Measurements from ENCODE around the gene FCRLB.
"Not testable (repeated sequence)": the region's sequence is repeated elsewhere in the genome, so short reads cannot be mapped to it uniquely, and the experiment has no call there.

The FCRLB gene, protein sequence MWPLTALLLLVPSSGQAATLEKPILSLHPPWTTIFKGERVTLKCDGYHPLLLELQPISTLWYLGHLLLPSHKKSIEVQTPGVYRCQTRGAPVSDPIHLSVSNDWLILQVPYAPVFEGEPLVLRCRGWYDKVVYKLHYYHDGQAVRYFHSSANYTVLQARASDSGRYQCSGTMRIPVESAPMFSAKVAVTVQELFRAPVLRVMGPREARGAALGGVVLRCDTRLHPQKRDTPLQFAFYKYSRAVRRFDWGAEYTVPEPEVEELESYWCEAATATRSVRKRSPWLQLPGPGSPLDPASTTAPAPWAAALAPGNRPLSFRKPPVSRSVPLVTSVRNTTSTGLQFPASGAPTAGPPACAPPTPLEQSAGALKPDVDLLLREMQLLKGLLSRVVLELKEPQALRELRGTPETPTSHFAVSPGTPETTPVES

DNA sequence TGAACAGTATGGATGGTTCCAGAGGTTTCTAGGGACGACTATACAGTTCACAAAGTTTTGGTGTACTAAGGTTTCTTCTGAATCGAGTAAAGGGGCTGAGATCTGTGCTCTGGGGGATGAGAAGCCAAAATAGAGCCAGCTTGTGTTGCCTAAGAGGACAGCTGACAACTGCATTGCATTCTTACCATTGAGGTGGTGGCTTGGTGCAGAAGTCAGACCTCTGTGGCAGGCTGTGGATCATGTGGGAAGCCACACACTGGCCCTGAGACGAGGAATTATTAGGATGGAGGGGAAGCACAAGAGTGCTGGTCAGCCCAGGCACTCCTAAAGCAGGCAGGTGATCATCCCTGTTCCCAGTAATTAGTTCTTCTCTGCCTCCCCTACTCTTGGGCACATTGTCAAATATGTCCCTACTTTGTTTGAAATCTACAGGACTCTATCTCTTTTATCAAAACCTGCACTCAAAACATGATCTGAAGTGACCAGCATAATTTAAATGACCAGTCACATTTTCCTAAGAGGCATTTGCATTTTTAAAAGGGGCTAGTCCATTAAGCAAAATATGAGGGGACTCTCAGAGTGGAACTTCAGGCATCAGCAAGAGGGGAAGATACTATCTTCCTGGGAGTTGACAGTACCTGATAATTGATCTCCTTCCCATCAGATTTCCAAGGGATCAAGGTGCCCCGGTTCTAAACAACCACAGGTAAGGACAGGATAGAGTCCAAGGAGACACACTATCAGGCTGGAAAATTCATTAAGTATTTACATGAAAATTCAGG, at the start of gene FCRLB:
Gene FCRLB (plus strand): TSS at position 589 of the 782 bp plus-strand sequence. CDS start 1,129 bp downstream, outside the sequence.
- DNase-seq (ENCODE audit: extremely low read depth, low read depth), result no peak
- TF ChIP-seq, protein P1, sequence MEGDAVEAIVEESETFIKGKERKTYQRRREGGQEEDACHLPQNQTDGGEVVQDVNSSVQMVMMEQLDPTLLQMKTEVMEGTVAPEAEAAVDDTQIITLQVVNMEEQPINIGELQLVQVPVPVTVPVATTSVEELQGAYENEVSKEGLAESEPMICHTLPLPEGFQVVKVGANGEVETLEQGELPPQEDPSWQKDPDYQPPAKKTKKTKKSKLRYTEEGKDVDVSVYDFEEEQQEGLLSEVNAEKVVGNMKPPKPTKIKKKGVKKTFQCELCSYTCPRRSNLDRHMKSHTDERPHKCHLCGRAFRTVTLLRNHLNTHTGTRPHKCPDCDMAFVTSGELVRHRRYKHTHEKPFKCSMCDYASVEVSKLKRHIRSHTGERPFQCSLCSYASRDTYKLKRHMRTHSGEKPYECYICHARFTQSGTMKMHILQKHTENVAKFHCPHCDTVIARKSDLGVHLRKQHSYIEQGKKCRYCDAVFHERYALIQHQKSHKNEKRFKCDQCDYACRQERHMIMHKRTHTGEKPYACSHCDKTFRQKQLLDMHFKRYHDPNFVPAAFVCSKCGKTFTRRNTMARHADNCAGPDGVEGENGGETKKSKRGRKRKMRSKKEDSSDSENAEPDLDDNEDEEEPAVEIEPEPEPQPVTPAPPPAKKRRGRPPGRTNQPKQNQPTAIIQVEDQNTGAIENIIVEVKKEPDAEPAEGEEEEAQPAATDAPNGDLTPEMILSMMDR (IDR thresholded peaks at IDR 0.05; ENCODE audit: low read depth, low read length, missing control alignments), result no peak
- H3K4me3 ChIP-seq (replicated peaks; ENCODE audit: low read depth, low read length), result no peak within 1 kb of the TSS

DNA sequence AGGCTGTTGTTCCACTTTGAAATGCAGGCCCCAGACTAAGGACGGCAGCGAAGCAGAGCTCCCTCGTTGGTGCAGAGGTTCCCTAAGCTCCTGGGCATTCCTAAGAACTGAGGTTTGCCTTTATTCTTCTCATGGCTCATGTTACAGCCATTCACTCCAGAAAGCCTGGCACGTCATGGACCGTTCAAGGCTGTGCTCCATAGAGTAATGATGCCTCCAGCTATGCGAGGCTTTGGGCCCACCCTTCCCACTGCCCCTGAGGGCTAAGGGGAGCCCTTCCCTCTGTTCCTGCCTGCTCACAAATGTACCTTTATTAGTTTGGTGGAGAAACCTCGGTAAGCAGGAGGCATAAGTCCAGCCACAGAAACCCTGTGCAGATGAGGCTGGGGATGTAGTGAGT, 47.9 kb upstream of the FCRLB start:
- not testable (repeated sequence) for H3K4me3 ChIP-seq (replicated peaks; ENCODE audit: low read depth, low read length); DNase-seq (ENCODE audit: extremely low read depth, low read depth)

DNA sequence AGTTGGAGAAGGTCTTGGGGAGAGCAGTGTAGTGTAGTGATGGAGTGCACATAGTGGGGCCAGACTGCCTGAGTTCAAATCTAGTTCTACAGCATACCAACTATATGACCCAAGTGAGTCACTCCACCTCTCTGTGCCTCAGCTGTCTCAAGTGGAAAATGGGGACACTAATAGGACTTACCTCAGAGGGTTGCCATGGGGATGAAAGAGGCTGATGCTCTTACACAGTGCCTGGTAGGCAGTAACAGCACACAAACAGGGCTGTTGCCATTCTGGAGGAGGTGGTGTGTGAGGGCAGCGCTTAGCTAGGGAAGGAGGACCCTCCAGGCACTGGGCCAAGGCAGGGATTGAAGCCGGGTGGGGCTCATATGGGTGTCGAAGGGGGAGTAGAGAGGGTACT, 46.9 kb upstream of the FCRLB start:
- DNase-seq (ENCODE audit: extremely low read depth, low read depth), result not testable (repeated sequence)

DNA sequence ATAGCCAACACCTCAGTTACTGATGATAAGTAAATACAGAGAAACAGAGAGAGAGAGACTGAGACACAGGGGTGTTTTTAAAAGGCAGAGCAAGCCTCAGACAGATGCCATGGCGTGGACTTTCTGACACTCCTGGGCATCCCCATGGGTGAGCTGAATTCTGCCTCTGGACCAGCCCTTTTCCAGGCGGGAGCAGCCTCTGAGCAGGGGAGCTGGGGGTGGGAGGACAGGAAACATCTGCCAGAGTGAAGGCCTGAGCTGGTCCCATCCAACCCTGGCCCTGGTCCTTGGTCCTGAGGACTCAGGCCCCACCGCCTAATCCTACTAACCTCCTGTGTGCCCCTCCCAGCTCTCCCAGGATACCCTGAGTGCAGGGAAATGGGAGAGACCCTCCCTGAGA, 46.4 kb upstream of the FCRLB start:
- not testable (repeated sequence) for DNase-seq (ENCODE audit: extremely low read depth, low read depth); H3K4me3 ChIP-seq (replicated peaks; ENCODE audit: low read depth, low read length)

More for the DNA sequence above, 46.9 kb upstream of the FCRLB start:
- H3K4me3 ChIP-seq (replicated peaks; ENCODE audit: low read depth, low read length), result not testable (repeated sequence)

DNA sequence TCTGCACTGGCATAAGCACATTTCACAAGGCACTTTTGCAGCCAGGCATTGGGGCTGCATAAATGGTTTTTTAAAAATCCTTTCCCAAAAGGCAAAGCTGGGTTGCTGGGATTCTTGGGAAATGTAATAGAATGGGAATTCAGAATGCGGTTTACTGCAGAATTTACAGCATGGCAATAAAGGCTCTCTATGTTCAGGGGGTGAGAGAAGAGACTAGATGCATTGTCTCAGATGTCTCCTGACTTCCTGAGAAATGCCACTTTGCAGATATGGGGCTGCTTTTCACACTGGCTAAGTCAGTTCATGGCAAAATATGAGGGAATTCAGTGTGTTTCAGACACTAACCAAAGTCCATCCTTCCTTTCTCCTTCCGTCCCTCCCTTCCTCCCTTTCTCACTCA, 44.9 kb upstream of the FCRLB start:
- TF ChIP-seq, protein P1 (IDR thresholded peaks at IDR 0.05; ENCODE audit: low read depth, low read length, missing control alignments), result no peak
- no peak overlapping the region for H3K4me3 ChIP-seq (replicated peaks; ENCODE audit: low read depth, low read length)
- no peak for DNase-seq (ENCODE audit: extremely low read depth, low read depth)

DNA sequence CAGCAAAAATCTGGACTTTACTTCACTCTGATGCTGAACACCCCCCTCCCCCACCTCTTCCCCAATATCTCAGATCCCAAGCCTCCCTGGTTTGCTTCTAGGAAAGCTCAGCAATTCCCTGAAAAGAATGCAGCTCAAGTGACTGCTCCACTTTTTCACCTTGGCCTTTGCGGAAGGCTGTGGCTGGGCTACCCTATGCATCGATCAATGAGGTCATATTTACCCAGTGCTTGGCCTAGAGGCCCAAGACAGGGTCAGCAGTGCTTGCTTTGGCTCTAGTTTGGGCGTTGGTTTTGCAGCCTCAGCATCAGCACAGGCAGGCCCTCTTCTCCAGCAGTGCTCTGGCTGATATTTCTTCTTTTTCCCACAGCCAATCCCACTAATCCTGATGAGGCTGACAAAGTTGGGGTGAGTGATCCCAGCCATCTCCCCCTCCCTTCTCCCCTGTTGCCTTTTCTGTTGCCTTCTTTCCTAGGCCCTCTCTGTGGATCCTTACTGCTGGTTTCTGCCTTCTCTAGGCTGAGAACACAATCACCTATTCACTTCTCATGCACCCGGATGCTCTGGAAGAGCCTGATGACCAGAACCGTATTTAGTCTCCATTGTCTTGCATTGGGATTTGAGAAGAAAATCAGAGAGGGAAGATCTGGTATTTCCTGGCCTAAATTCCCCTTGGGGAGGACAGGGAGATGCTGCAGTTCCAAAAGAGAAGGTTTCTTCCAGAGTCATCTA, 44.2 kb upstream of the FCRLB start:
- TF ChIP-seq, protein P1 (IDR thresholded peaks at IDR 0.05; ENCODE audit: low read depth, low read length, missing control alignments), result no peak
- H3K4me3 ChIP-seq (replicated peaks; ENCODE audit: low read depth, low read length), result no peak overlapping the region
- DNase-seq (ENCODE audit: extremely low read depth, low read depth), result no peak

DNA sequence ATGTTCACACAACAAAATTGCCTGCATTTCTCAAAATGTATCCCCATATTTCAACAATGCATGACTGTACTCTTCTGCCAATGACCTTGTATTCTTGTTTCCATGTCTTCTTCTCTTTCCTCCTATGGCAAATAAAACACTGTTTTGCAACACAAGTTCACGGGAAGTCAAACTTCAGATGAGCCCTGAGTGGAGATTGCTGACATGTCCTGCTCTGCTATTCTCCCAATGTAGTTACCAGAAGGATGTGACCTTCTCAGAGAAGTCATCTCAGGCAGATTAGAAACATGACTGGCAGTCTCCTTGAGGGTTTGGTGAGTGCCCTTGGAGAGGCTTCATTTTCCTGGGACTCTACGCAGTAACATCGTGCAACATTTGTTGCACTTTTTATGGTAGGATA, 42.8 kb upstream of the FCRLB start:
- no peak overlapping the region for H3K4me3 ChIP-seq (replicated peaks; ENCODE audit: low read depth, low read length)
- TF ChIP-seq, protein P1 (IDR thresholded peaks at IDR 0.05; ENCODE audit: low read depth, low read length, missing control alignments), result no peak
- no peak for DNase-seq (ENCODE audit: extremely low read depth, low read depth)

DNA sequence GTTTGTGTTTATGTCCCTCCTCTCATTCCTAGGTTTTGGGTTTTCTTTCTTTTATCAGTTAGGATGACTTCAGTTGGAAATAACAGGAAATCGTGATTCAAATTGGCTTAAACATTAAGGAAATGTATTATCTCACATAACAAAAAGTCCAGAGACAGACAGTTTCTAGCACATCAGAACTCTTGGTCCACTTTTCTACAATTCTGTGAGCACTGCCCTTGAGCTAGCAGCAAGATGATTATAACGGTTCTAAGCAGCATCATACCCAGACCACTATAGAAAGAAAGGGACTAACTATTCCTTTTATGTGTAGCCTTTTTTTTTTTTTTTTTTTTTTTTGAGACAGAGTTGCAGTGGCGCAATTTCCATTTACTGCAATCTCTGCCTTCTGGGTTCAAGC, 39.5 kb upstream of the FCRLB start:
- DNase-seq (ENCODE audit: extremely low read depth, low read depth), result no peak
- TF ChIP-seq, protein P1 (IDR thresholded peaks at IDR 0.05; ENCODE audit: low read depth, low read length, missing control alignments), result no peak
- no peak overlapping the region for H3K4me3 ChIP-seq (replicated peaks; ENCODE audit: low read depth, low read length)

Data from HFF-Myc (cell line).